HG02943 (cell line): ENCODE data around the gene CD83.
A peak's percentile ranks its signal among the peaks of the same experiment; 100 is the strongest.
"Not testable (repeated sequence)": the region's sequence is repeated elsewhere in the genome, so short reads cannot be mapped to it uniquely, and the experiment has no call there.

Source experiments
- ATAC-seq: cut with Tn5 transposase; IDR thresholded peaks from one replicate; pipeline ENCODE4 v1.9.1; 2021; ENCODE audit warnings: mild to moderate bottlenecking, low read depth, moderate library complexity; ENCODE audit not compliant: unreplicated experiment

Gene CD83

GRCh38 chr6:14143305-14143704, 25.7 kb downstream of the CD83 start:
- ATAC-seq = no peak

GRCh38 chr6:14144678-14145113, 27.1 kb downstream of the CD83 start:
- ATAC-seq = peak; percentile 84

DNA sequence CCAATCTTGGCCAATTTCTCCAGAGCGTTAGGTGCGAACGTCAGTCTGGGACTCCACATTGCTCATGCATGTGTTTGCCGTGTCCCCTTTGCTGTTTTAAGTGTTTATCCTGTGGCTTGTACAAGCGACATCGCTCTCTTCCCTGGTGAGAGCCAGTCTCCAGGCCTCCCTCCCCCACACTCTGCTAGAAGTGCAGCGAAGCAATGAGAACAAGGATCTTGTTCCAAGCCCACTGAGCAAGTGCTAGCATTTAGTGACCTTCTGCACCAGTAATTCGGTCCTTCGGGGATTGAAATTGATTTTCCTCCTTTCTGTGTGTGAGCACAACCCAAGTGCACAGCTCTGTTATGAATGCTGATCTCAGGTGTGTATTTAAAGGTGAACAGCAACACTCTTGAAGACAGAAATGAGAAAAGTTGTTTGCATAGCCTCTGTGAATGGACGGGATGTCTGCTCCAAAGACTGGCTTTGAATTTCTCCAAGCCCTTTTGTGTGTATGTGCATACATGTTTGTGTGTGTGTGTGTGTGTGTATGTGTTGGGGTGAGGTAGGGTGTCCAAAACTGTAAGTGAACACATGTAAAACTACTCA, 29.0 kb downstream of the CD83 start:
- ATAC-seq = no peak

- ATAC-seq = no peak
Measured at GRCh38 chr6:14147891-14148290, 30.3 kb downstream of the CD83 start.

- ATAC-seq = no peak
Measured at GRCh38 chr6:14148471-14148870, 30.9 kb downstream of the CD83 start.

DNA sequence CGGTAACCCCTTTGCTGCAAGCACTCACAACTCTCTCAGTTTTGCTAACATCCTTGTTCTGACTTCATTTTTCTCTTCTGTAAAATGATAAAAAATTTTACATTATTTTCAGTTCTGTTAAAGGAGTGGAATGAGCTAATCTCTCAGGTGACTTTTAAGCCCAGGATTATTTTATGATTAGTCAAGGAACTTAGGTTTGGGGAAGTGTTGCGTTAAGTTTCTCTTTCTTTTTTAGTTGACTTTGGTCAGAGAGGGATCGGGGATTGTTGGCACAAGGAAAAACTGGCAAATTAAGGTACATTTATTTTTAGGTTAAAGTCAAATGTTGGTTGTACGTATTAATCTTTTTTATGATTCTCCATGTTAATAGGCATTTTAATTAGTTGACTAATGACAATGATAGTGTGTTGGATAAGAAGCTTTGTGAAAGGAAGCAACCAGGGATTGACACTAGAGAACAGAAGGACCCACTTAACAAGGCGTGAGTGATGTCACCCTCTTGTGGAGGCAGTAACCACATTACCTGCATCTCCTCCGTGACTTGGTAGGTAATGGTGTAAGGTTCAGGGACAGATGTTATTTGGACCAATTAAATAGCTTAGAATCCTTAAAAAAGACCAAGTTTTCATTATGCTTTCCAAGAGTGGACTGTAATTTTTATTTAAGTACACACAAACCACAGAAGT, 31.6 kb downstream of the CD83 start:
- ATAC-seq = no peak

GRCh38 chr6:14149739-14150130, 32.2 kb downstream of the CD83 start:
- ATAC-seq = no peak

DNA sequence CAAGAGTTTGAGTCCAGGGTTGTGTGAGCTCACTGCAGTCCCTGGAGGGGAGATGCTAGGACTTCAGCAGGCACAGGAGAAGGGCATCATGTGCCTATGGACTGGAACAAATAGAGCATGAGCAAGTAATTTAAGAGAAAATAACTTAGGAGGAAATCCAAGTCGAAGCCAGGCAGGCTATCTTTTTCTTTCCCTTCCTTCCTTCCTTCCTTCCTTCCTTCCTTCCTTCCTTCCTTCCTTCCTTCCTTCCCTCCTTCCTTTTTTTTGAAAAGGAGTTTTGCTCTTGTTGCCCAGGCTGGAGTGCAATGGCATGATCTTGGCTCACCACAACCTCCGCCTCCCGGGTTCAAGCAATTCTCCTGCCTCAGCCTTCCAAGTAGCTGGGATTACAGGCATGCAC, 33.7 kb downstream of the CD83 start:
- ATAC-seq = not testable (repeated sequence)

- ATAC-seq = no peak
Measured at GRCh38 chr6:14151773-14152172, 34.2 kb downstream of the CD83 start.

GRCh38 chr6:14153228-14153627, 35.7 kb downstream of the CD83 start:
- no peak for ATAC-seq

DNA sequence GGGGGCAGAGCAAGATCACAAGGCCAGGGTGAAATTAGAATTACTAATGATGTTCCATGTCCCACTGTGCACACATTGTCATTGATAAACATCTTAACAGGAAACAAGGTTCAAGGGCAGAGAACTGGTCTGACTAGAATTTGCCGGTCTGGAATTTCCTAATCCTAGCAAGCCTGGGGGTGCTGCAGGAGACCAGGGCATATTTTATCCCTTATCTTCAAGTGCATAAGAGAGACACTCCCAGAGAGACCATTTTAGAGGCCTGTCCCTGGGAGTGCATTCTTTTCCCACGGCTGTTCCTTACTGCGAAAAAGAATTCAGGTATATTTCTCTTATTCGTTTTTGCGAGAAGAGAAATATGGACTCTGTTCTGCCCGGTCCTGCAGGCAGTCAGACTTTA, 41.5 kb downstream of the CD83 start:
- no peak for ATAC-seq

DNA sequence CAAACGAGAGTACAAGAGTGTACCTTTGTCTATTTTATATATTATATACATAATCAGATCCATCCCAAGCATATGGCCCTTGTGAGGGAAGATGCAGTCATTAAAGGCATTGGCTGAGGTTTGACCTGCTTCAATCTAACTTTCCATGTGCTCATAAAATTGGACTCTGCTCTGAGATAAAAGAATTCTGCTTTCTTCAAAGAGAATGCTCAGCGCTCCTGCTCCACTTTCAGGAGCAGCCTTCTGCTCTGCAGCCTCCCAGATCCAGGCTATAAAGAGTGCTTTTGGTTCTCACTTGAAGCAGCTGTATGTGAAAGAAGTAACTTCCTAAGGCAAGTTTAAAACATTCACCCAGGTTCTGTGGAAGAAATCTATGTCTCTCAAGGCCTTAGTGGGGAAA, 45.3 kb downstream of the CD83 start:
- ATAC-seq = no peak

DNA sequence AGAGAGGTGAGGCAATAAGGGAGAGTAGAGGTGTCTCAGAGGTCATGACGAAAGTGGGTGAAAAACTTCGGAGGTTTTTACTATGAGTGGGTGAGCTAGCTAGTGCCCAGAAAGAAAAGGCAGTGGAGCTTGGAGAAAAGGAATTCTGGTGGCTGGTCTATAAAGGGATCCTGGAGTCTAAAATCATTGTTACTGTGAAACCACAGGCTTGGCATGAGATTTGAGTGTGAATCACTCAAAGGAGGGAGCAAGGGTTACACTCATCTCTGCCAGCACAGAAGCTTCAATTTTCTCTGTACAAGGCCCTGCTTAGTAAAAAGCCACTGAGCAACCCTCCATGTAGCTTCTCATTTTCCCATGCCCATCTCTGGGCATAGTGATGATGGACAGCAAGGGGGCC, 47.5 kb downstream of the CD83 start:
- no peak for ATAC-seq

DNA sequence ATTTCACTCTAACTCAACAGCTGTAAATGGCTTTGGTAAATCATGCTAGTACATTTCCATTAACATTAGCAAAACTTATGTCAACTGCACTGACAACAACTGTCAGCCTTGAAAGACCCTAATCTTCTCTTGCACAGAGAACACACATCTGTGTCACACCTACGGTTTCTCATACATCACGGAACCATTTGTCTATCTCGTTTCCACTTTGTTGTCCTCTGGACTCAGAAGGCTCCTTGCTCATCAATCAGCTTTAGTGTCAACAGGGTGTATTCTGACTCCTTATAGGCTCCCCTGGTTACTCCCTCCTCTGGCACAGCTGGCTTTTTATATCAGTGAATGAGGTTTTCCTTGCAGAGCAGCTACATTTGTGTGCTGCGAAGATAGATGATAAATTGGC, 49.3 kb downstream of the CD83 start:
- ATAC-seq = no peak

GRCh38 chr6:14170128-14170527, 52.6 kb downstream of the CD83 start:
- no peak for ATAC-seq

DNA sequence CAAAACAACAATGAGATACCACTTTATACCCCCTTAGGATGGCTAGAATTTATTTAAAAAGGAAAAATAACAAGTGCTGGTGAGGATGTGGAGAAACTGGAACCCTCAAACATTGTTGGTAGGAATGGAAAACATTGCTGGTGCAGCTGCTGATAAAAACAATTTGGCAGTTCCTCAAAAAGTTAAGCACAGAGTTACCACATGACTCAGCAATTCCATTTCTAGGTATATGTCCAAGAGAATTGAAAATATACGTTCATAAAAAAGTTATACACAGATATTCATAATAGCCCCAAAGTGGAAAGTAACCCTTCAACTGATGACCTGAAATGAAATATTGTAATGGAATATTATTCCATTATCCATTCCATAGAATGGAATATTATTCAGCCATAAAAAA, 55.0 kb downstream of the CD83 start:
- ATAC-seq = no peak

GRCh38 chr6:14174226-14174625, 56.7 kb downstream of the CD83 start:
- ATAC-seq = no peak

- no peak for ATAC-seq
Measured at GRCh38 chr6:14174996-14175395, 57.4 kb downstream of the CD83 start.

DNA sequence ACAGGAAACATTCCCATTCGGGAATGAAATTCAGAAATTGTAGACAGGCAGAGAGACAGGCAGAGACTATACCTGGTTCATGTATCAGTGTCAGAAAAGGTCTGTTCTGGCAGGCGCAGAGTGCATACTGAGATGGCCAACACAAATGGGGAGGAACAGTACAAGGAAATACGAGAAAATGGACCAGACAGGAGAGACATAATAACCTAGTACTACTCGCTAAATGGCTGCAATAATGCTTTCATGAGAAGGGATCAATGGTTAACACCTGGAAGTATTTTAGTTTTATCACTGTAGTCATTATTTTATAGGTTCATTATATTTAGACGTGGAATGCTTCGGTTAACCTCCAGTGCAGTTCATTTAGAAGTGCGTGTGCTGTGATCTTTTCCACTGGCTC, 58.9 kb downstream of the CD83 start:
- ATAC-seq = no peak

- ATAC-seq = no peak
Measured at GRCh38 chr6:14177413-14178082, 60.0 kb downstream of the CD83 start.

DNA sequence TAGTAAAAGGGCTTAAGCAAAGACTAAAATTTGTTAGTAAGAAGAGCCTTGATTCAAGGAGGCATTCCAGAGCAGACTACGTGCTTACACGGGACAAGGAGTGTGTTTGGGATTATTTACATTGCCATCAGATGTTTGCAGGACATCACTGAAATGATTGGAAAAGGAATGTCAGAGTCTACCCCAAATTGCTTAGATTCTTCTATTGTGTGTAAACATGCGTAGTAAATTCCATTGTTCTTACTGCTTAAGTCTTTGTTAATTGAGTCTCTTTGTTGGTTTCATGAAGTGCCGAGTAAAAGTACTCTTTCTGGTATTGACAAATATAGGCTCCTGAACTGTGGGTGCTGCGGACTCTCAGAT, 60.5 kb downstream of the CD83 start:
- ATAC-seq = no peak

- no peak for ATAC-seq
Measured at GRCh38 chr6:14180609-14181008, 63.0 kb downstream of the CD83 start.
